Fibroblast of skin of abdomen (primary cell): Measurements from ENCODE around the gene PHACTR1.
"Not testable (repeated sequence)": the region's sequence is repeated elsewhere in the genome, so short reads cannot be mapped to it uniquely, and the experiment has no call there.

Source experiments
- DNase-seq: peaks from one replicate; pipeline ENCODE4 v3.0.0-alpha.2; 2013

Gene PHACTR1

GRCh38 chr6:13119549-13119948 lies 403.0 kb downstream of the PHACTR1 start:
- no peak for DNase-seq

- DNase-seq: no peak
Measured at GRCh38 chr6:13120483-13121482, 404.2 kb downstream of the PHACTR1 start.

GRCh38 chr6:13124131-13124530 lies 407.6 kb downstream of the PHACTR1 start:
- DNase-seq: peak; percentile 59

GRCh38 chr6:13125841-13126240 lies 409.3 kb downstream of the PHACTR1 start:
- no peak for DNase-seq

- DNase-seq: no peak
Measured at GRCh38 chr6:13131935-13132661, 415.5 kb downstream of the PHACTR1 start.

- not testable (repeated sequence) for DNase-seq
Measured at GRCh38 chr6:13133894-13134293, 417.3 kb downstream of the PHACTR1 start.

GRCh38 chr6:13135152-13135551 lies 418.6 kb downstream of the PHACTR1 start:
- DNase-seq: no peak

- DNase-seq: no peak
Measured at GRCh38 chr6:13139119-13139518, 422.6 kb downstream of the PHACTR1 start.

- DNase-seq: no peak
Measured at GRCh38 chr6:13140980-13141379, 424.4 kb downstream of the PHACTR1 start.

- no peak for DNase-seq
Measured at GRCh38 chr6:13141387-13141786, 424.8 kb downstream of the PHACTR1 start.

- DNase-seq: no peak
Measured at GRCh38 chr6:13142611-13143010, 426.0 kb downstream of the PHACTR1 start.

GRCh38 chr6:13146442-13146841 lies 429.9 kb downstream of the PHACTR1 start:
- no peak for DNase-seq

- no peak for DNase-seq
Measured at GRCh38 chr6:13147376-13147775, 430.8 kb downstream of the PHACTR1 start.

- DNase-seq: no peak
Measured at GRCh38 chr6:13147782-13148181, 431.2 kb downstream of the PHACTR1 start.

- DNase-seq: no peak
Measured at GRCh38 chr6:13152764-13153163, 436.2 kb downstream of the PHACTR1 start.

GRCh38 chr6:13156381-13156780 lies 439.8 kb downstream of the PHACTR1 start:
- peak; percentile 6 for DNase-seq

GRCh38 chr6:13157293-13157692 lies 440.7 kb downstream of the PHACTR1 start:
- no peak for DNase-seq

- no peak for DNase-seq
Measured at GRCh38 chr6:13159300-13159699, 442.7 kb downstream of the PHACTR1 start.

- not testable (repeated sequence) for DNase-seq
Measured at GRCh38 chr6:13159822-13160221, 443.3 kb downstream of the PHACTR1 start.

GRCh38 chr6:13163161-13163944 lies 446.8 kb downstream of the PHACTR1 start:
- DNase-seq: no peak

GRCh38 chr6:13164291-13164690 lies 447.7 kb downstream of the PHACTR1 start:
- no peak for DNase-seq

- DNase-seq: no peak
Measured at GRCh38 chr6:13165502-13166172, 449.1 kb downstream of the PHACTR1 start.
